Gastrocnemius medialis (tissue), 4 donors: ENCODE results near the gene DPP9.

Experiments
- POLR2A ChIP-seq, 2 donors: fragments of 450-650 bp; IDR thresholded peaks; one replicate each; pipeline ENCODE4 v1.6.1; 2017; ENCODE audit warnings: antibody characterized with exemption in 2 of 2, mild to moderate bottlenecking in 2 of 2, moderate library complexity in 2 of 2
- TF ChIP-seq, protein P1 (sequence below), 5 experiments: fragments of 450-650 bp in 3 of 5; fragments of 200-600 bp in 2 of 5; sonication (generic) in 2 of 5; IDR thresholded peaks in 4 of 5; conservative IDR thresholded peaks in 1 of 5; 1 replicate in 4 of 5; 2 replicates in 1 of 5; pipeline ENCODE4 v1.5.1; 2016 to 2019; ENCODE audit warnings: antibody characterized with exemption in 5 of 5, mild to moderate bottlenecking in 3 of 5, moderate library complexity in 3 of 5

DNA sequence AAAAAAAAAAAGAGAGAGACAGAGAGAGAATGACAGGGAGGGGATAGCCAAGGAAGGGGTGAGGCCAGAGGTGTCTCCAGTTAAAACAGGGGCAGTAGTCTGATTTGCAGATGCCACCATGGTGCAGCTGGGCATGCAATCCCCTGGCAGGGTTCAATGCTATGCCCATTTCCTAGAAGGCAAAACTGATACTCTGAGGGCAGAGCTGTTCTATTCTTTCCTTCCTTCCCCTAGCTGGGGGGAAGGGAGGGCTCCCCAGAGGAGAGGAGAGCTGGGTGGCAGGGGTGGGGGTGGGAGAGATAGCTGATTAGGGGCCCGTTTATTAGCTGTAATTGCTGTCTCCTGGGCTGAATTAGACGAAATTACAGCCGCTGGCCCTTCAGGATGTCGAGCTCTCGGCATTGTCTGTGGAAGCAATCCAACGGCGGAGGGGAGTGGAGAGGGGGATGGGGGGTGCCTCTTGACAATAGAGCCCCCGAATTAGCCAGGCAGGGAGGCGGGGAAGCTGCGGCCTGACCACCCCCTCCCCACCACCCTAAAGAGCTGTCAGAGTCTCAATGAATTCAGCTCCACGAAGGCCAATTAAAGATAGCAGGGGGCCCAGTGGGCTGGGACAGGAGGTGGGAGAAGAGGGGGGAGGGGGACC is 14.4 kb upstream of the DPP9 start:
- TF ChIP-seq, protein P1, sequence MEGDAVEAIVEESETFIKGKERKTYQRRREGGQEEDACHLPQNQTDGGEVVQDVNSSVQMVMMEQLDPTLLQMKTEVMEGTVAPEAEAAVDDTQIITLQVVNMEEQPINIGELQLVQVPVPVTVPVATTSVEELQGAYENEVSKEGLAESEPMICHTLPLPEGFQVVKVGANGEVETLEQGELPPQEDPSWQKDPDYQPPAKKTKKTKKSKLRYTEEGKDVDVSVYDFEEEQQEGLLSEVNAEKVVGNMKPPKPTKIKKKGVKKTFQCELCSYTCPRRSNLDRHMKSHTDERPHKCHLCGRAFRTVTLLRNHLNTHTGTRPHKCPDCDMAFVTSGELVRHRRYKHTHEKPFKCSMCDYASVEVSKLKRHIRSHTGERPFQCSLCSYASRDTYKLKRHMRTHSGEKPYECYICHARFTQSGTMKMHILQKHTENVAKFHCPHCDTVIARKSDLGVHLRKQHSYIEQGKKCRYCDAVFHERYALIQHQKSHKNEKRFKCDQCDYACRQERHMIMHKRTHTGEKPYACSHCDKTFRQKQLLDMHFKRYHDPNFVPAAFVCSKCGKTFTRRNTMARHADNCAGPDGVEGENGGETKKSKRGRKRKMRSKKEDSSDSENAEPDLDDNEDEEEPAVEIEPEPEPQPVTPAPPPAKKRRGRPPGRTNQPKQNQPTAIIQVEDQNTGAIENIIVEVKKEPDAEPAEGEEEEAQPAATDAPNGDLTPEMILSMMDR (IDR thresholded peaks at IDR 0.05 in 4 of 5, conservative IDR thresholded peaks at IDR 0.05 in 1 of 5): no peak
- no peak for TF ChIP-seq POLR2A (IDR thresholded peaks at IDR 0.05)
